D341Med (cell line): ENCODE measurements around the gene AFAP1L1.

ENCODE experiments used
- DNase-seq: peaks from one replicate; pipeline ENCODE4 v3.0.0; 2012; ENCODE audit warnings: low spot score

AFAP1L1 gene

DNA sequence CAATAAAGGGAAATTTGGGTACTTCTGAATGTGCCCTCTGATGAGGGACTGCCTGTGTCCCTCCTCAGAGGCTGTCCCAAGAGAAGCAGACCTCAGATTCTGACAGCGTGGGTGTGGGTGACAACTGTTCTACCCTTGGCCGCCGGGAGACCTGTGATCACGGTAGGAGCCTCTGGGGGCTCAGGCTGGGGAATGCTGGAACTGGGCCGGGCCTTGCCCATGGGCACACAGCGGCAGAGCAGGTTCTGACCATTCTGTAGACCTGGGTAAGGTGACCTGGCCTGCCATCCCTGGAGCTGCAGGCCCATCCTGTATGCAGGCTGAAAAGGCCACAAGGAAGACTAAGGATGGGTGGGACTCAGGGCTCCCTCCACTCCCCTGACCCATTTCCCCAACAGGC, 44.1 kb downstream of the AFAP1L1 start:
- DNase-seq: no peak

GRCh38 chr5:149317281-149318048, 45.8 kb downstream of the AFAP1L1 start:
- DNase-seq: peak; percentile 60

DNA sequence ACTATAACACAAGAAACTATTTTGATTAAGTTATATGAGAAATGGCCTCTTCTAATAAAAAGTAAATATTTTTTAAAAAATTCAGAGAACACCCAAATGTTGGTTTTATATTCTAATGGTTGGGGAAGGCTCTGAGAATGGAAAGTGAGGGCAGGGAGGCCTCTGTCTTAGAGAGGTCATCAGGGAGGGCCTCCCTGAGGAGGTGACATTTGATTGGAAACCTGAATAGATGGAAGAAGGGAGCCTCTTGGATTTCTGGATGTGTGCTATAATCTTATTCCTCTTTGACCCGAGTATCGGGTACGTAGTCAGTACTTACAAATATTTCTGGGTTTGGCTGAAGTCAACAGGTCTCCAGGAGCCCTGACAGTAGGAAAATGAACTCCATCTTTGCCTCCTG, 47.5 kb downstream of the AFAP1L1 start:
- no peak for DNase-seq

DNA sequence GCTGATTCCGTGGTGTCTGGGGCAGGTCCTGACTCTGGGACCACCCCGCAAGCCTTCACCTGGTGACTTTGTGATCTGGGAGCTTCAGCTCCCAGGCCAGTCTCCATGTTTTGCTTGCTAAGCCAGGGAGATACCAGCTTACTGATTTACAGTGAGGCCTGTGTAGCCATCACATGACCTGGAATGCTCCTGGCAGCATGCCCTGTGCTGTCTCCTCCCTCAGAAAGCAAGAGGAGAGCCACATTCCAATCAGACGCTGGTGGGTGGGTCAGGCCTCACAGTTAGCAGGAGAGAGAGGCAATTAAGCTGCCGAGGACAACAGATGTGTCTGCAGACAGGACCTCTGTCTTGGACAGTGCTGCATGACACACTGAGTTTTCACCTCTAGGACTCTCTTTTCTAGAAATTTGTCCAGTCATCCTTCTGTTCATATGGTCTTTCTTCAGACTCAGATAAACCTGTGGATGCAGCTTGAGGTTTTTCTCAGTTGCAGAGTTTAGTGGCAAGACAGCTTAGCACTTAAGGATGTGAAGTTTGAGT, 49.2 kb downstream of the AFAP1L1 start:
- DNase-seq: peak; percentile 68

- DNase-seq: no peak
Observed at GRCh38 chr5:149322518-149322917, 50.9 kb downstream of the AFAP1L1 start.

GRCh38 chr5:149323210-149323609, 51.6 kb downstream of the AFAP1L1 start:
- DNase-seq: no peak

DNA sequence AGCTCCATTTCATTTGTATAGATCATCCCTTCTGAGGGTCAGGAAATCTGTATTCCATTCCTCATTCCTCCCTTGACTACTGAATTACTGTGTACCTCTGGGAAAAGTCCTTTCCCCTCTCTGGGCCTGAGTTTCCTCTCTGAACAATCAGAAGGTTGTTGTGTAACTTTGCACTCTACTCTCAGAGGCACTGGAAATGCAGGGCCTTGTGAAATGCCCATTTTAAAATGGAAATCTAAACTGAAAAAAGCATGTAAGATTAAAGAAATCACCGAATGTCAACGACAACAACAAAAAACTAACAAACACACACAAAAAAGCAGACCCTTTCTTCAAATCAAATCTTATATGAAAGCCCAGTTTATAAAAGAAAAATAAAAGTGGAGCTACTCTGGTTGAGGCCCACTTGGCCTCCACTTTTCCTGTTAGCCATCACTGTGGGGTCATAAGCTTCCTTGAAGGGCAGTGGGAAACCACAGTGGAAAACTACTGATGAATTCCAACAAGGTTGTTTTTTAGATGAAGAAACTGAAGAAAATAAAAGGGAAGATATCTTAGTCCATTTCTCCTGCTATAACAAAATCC, 52.1 kb downstream of the AFAP1L1 start:
- no peak for DNase-seq

- no peak for DNase-seq
Observed at GRCh38 chr5:149324641-149325040, 53.0 kb downstream of the AFAP1L1 start.

DNA sequence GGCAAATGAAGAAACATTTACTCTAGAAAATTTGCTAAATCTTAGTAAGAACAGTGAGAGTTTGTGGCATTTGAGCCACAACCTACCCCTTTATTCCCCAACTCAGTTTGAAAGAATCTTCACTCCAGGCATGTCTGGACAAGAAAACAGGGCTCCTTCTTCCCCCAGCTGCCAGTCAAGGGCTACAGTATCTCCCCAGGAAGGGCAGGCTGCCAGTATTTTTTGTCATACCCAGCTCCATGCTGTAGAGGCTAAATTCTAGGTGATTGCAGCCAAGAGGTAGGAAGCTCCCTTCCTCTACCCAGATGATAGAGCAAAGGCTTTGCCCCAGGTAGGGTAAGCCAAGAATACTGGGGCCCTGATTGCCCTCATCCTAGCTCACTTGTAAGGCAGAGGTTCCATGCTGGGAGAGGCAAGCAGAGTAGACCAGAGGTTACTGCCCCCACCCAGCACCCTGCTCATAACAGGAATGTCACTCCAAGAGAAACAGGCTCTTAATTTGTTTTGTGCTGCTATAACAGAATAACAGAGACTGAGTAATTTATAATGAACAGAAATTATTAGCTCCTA, 53.6 kb downstream of the AFAP1L1 start:
- DNase-seq: no peak

DNA sequence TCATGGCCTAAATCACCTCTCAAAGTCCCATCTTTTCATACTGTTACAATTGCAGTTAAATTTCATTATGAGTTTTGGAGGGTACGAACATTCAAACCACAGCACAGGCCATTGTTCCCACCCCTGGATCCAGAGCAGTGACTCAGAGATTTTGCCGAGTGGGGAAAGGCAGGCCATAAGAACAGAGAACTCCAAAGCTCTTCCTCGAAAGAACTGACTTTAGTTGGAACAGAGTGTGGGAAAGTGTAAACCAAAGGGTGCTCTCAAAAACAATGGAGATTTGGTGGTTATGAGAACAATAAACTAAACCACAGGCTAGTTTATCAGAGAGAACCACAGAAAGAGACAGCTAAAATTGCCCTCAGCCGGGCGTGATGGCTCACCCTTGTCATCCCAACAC, 54.2 kb downstream of the AFAP1L1 start:
- DNase-seq: no peak

DNA sequence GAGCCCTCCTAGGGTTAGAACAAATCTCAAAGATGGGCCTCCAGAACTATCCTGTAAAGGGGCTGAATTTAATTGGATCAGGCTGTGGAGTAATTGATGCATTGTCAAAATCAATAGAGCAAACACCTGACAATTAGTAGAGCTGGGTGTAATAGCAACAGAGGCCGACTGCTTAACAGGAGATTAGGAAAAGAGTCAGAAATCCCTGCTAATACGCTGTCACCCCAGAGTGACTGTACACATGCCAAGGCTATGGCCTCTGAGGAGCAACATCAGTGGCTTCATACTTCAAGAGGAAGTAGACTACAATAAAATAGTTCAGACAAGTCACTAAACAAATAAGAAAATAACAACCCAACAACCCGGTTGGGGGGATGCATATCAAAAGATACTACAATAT, 55.0 kb downstream of the AFAP1L1 start:
- peak; percentile 60 for DNase-seq

DNA sequence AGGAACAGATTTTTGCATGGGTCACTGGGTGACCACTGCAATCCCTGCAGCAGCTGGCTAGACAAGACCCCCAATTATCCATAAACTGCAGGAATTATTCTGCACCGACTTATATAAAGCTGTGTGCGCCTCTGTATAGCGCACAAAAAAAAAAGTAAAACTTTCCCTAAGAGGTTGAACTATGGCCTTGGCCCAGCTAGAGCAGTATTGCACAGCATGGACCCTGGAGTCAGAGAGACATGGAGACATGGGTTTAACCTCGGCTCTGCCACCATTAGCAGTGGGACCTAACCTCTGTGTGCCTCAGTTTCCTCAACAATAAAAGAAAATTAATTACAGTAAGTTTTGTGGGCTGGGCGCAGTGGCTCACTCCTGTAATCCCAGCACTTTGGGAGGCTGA, 56.5 kb downstream of the AFAP1L1 start:
- no peak for DNase-seq

DNA sequence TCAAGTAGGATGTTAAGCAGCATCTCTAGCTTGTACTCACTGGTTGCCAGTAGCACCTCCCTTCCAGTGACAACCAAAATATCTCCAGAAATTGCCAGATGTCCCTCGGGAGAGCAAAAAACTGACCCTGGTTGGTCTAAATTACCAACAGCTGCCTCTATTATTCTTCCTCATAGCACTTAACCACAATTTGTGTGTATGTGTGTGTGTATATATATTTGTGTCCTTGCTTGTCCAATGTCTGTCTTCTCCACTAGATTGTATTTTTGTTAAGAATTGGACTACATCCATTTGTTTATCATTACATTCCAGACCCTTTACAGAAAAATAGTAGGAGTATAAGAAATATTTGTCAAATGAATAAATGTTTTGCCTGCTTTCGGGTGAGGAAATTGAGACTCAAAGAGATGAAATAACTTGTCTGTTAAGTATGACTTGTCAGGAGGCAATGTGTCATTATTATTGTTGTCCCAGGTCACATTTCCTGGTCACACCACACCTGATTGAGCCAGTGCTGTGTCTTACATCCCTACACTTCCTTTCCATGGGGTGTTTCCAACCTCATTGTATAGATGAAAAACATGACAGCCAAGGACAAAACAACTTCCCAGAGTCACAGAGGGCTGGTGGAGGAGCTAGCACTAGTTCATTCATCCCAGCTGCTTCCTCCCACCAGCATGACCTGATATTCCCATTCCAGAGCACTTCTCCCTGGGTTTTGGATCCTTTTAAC, 62.2 kb downstream of the AFAP1L1 start:
- DNase-seq: no peak

GRCh38 chr5:149337736-149338135, 66.1 kb downstream of the AFAP1L1 start:
- no peak for DNase-seq

DNA sequence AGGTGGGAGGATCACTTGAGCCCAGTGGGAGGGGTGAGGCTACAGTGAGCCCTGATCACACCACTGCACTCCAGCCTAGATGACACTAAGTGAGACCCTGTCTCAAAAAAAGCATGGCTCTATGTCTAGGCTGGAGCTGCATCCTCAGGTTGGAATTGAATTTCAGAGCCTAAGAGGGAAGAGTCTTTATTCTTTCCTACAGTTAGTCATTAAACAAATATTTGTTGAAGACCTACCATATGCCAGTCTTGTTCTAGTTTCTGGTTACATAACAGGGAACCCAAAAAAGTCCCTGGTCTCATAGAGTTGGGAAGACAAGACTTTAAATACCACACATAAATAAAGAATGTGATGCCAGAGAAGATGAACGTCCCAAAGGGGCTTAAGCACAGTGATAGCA, 66.7 kb downstream of the AFAP1L1 start:
- DNase-seq: no peak

DNA sequence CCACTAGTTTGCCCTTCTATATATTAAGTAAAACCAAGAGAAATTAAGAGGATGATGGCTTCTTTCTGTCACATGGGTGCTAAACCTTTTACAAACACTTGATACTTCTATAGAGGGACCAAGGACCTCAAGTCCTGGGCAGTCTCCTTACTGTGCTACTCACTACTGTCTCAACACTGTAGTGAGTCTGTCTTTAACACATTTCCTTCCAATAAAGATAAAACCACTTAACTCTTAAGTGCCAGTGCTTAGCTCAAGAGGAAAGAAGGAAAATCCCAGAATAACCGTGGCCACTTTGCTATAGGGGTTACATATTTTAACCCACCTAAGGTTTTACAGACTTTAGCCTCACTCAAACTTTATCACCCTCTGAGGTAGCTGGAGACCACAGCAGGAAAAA, 69.3 kb downstream of the AFAP1L1 start:
- DNase-seq: no peak

- no peak for DNase-seq
Observed at GRCh38 chr5:149341876-149342275, 70.2 kb downstream of the AFAP1L1 start.

GRCh38 chr5:149344151-149344550, 72.5 kb downstream of the AFAP1L1 start:
- DNase-seq: no peak

DNA sequence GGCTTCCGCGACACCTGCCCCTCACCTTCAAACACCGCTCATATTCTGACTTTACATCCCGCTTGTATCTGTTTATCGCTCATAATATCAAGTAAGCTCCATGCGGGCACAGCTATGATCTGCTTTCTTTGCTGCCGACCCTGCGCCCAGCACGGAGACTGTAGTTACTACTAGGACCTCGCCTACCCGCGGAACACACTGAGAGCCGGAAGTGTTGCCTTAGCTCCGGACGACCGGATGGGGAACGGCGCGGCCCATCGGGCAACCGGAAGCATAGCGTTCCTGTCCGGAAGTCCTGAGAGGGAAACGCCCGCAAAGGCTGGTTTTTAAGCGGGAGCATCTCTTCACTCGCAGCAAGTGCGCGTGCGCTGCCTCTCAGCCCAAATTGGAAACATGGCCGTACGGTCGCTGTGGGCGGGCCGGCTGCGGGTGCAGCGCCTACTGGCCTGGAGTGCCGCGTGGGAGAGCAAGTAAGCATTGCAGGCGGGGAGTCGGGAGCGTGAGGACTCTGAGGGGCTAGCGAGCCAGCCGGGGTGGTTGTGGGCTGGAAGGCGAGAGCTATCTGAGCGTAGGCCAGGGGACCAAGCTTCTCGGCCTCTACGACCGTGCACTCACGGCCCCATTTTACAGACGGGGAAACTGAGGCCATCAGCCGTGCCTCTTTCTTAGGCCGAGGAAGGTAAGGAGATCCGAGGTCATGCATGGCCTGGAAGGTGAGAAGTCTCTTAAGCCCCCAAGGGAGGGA, 73.7 kb downstream of the AFAP1L1 start, which contains the start of gene GRPEL2:
Gene GRPEL2 (plus strand): TSS at position 353 of the 745 bp plus-strand sequence. CDS start 41 bp downstream, at position 394.
- DNase-seq: peak; percentile 95

GRCh38 chr5:149345892-149346222, 74.2 kb downstream of the AFAP1L1 start:
- DNase-seq: peak; percentile 31

GRCh38 chr5:149348518-149348917, 76.9 kb downstream of the AFAP1L1 start:
- no peak for DNase-seq

DNA sequence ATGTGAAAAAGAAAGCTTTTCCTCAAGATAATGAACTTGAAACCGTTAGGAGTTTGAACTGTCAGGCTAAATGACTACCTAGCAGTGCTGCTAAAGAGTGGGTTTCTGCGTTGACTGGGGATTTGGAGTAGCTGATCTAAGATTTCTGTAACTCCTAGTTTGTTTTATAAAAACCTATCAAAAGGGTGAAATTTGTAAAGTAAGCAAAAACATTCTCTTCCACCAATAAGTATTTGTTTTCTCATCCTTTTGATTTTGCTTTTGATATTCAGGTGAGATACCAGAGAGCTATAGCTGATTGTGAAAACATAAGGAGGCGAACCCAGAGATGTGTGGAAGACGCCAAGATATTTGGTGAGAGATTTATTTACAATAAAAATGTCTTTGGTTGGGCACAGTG, 77.7 kb downstream of the AFAP1L1 start:
- DNase-seq: no peak
